ENCODE measurements around the gene DPH5. TPM values are rescaled to one million over a fixed set of nuclear protein-coding genes. Genes with fewer than 3 reads are reported as not detected.

DPH5 gene
- total and polyA plus RNA-seq, 2 donors (not counting 3 experiments of a cell fraction or from before 2014, with no cell fraction given): 37.2 to 43.6 TPM

GRCh38 chr1:101002551-101002950, 23.0 kb downstream of the DPH5 start:
- Histone ChIP-seq H2AFZ (ENCODE audit: low read depth, low read length) (no peak overlapping the region), H3K4me2 (ENCODE audit: insufficient read depth, low read length) (peak overlapping the region; percentile 17), H3K27ac (ENCODE audit: insufficient read depth, low read depth, low read length) (peak overlapping the region; percentile 43), H3K9me1 (replicated peaks; ENCODE audit: control insufficient read depth, extremely low read depth, insufficient read depth, low read length) (no peaks in the 10 kb centered on the region), H3K4me1 (ENCODE audit: control insufficient read depth, extremely low read depth, insufficient read depth, low read length) (peaks cover 38% of the 10 kb centered on the region), H3K27me3 (ENCODE audit: control insufficient read depth in 2 of 2, insufficient read depth in 2 of 2, low read length in 2 of 2) (no peaks in the 10 kb centered on the region), H3K9me3 (replicated peaks; ENCODE audit: control insufficient read depth, insufficient read depth, low read length) (no peaks in the 10 kb centered on the region), H4K20me1 (replicated peaks; ENCODE audit: control insufficient read depth, extremely low read depth, insufficient read depth, low read length) (no peaks in the 10 kb centered on the region), H3K36me3 (ENCODE audit: control insufficient read depth in 2 of 2, extremely low read depth in 1 of 2, insufficient read depth in 2 of 2, low read length in 2 of 2) (no peaks in the 10 kb centered on the region), H3K79me2 (ENCODE audit: control insufficient read depth, insufficient read depth, low read length) (no peaks in the 10 kb centered on the region), H3K4me3 (replicated peaks in 1 of 3; ENCODE audit: insufficient read depth in 1 of 3, low read depth in 1 of 3, low read length in 3 of 3) (no peak overlapping the region), H3K9ac (replicated peaks; ENCODE audit: extremely low read depth, insufficient read depth, low read length) (no peak overlapping the region)
- DNase-seq (ENCODE audit: low read depth, low spot score): peak; percentile 75
- no TSS peak for BruUV-seq (replicated peaks)
- intact Hi-C loops (cut with micrococcal nuclease): no loop called here
- dilution Hi-C loops (cut with MboI; ENCODE audit: extremely low pct_ligation_motif_present, low sequenced_read_pairs): no loop called here
- TF ChIP-seq FOS (IDR thresholded peaks at IDR 0.05; ENCODE audit: borderline replicate concordance, insufficient read depth, low read length) (peak; percentile 51), CTCF (IDR thresholded peaks at IDR 0.05; ENCODE audit: extremely low read depth in 1 of 2, insufficient read depth in 1 of 2, low read depth in 1 of 2, low read length in 2 of 2) (no peak), POLR2A (IDR thresholded peaks at IDR 0.05; ENCODE audit: low read depth, low read length) (no peak), EZH2 (IDR thresholded peaks at IDR 0.05; ENCODE audit: borderline replicate concordance, low read depth, low read length, severe bottlenecking) (no peak), POLR2AphosphoS5 (IDR thresholded peaks at IDR 0.05; ENCODE audit: insufficient read depth, low read depth, low read length) (no peak)
- peak; percentile 63 for FAIRE-seq
- CTCF ChIA-PET: interaction anchor here (0.8 to 1.2 kb wide), 5 partner anchors 10 to 286 kb away, joined by 3 to 4 read pairs (median 3); no protein-coding TSS in a partner anchor
- POLR2A ChIA-PET: no interaction called here

Measured in endothelial cell of umbilical vein (primary cell).